Nephron (organoid): ENCODE data around the gene CSK.

ENCODE experiments used
- H3K27ac Mint-ChIP-seq, 3 experiments: 2 replicates each; pipeline ENCODE4 v1.8.0; 2020; ENCODE audit warnings: mixed read lengths in 3 of 3, mild to moderate bottlenecking in 2 of 3, moderate library complexity in 1 of 3
- H3K27me3 Mint-ChIP-seq: 2 replicates; pipeline ENCODE4 v1.8.0; 2021; ENCODE audit warnings: low read depth, mild to moderate bottlenecking, moderate library complexity, mixed read lengths
- H3K36me3 Mint-ChIP-seq: 2 replicates; pipeline ENCODE4 v1.8.0; 2020; ENCODE audit warnings: low read depth, mixed read lengths
- H3K4me1 Mint-ChIP-seq: 2 replicates; pipeline ENCODE4 v1.8.0; 2020; ENCODE audit warnings: mixed read lengths
- H3K4me3 Mint-ChIP-seq, 3 experiments: 2 replicates each; pipeline ENCODE4 v1.8.0; 2020; ENCODE audit warnings: mild to moderate bottlenecking in 3 of 3, mixed read lengths in 3 of 3, moderate library complexity in 2 of 3
- H3K9me3 Mint-ChIP-seq: 2 replicates; pipeline ENCODE4 v1.8.0; 2020; ENCODE audit warnings: mixed read lengths
- CTCF ChIP-seq, 3 experiments: fragments of 200-600 bp; sonication (generic); IDR thresholded peaks; one replicate each; pipeline ENCODE4 v1.5.0; 2021; ENCODE audit warnings: antibody characterized with exemption in 3 of 3; ENCODE audit not compliant: unreplicated experiment in 3 of 3

Gene CSK

GRCh38 chr15:74778599-74778970 is 3.3 kb upstream of the CSK start:
- no peak for TF ChIP-seq CTCF (IDR thresholded peaks at IDR 0.05; ENCODE audit: unreplicated experiment in 3 of 3)
- H3K27ac Mint-ChIP-seq: no peak overlapping the region
- peaks cover 56% of the 10 kb centered on the region for H3K4me1 Mint-ChIP-seq
- H3K36me3 Mint-ChIP-seq: no peaks in the 10 kb centered on the region
- H3K27me3 Mint-ChIP-seq: no peaks in the 10 kb centered on the region
- H3K9me3 Mint-ChIP-seq: no peaks in the 10 kb centered on the region
- H3K4me3 Mint-ChIP-seq: peak overlapping the region in 1 of 3 experiments; percentile 66

- H3K4me3 Mint-ChIP-seq: peak overlapping the region; percentile 66 to 83 (median 72)
These were observed 2.7 kb upstream of the CSK start for GRCh38 chr15:74779162-74779648.

GRCh38 chr15:74780523-74781430 is 1.1 kb upstream of the CSK start:
- Mint-ChIP-seq H3K4me3 (peak overlapping the region; percentile 83 to 88 (median 86)), H3K27me3 (no peaks in the 10 kb centered on the region), H3K27ac (peak overlapping the region; percentile 11 to 77 (median 55)), H3K36me3 (no peaks in the 10 kb centered on the region), H3K9me3 (no peaks in the 10 kb centered on the region), H3K4me1 (peaks cover 69% of the 10 kb centered on the region)
- no peak for TF ChIP-seq CTCF (IDR thresholded peaks at IDR 0.05; ENCODE audit: unreplicated experiment in 3 of 3)

More at GRCh38 chr15:74779162-74779648, 2.7 kb upstream of the CSK start:
- H3K4me1 Mint-ChIP-seq: peaks cover 59% of the 10 kb centered on the region
- H3K36me3 Mint-ChIP-seq: no peaks in the 10 kb centered on the region
- H3K27ac Mint-ChIP-seq: peak overlapping the region in 2 of 3 experiments; percentile 50 to 60
- no peaks in the 10 kb centered on the region for H3K27me3 Mint-ChIP-seq
- no peaks in the 10 kb centered on the region for H3K9me3 Mint-ChIP-seq
- no peak for TF ChIP-seq CTCF (IDR thresholded peaks at IDR 0.05; ENCODE audit: unreplicated experiment in 3 of 3)

- Mint-ChIP-seq H3K27ac (peak overlapping the region; percentile 37 to 73 (median 38)), H3K9me3 (no peaks in the 10 kb centered on the region), H3K27me3 (no peaks in the 10 kb centered on the region), H3K4me3 (peak overlapping the region; percentile 90 to 91 (median 90)), H3K4me1 (peaks cover 63% of the 10 kb centered on the region), H3K36me3 (no peaks in the 10 kb centered on the region)
- no peak for TF ChIP-seq CTCF (IDR thresholded peaks at IDR 0.05; ENCODE audit: unreplicated experiment in 3 of 3)
These were observed 585 bp downstream of the CSK start for GRCh38 chr15:74782259-74783071.

- Mint-ChIP-seq H3K9me3 (no peaks in the 10 kb centered on the region), H3K27me3 (no peaks in the 10 kb centered on the region), H3K27ac (peak overlapping the region; percentile 37 to 46 (median 38)), H3K4me3 (peak overlapping the region; percentile 90 to 91 (median 90)), H3K4me1 (peaks cover 63% of the 10 kb centered on the region), H3K36me3 (no peaks in the 10 kb centered on the region)
- no peak for TF ChIP-seq CTCF (IDR thresholded peaks at IDR 0.05; ENCODE audit: unreplicated experiment in 3 of 3)
These were observed 1.4 kb downstream of the CSK start for GRCh38 chr15:74783072-74783807.
